Kidney tubule cell (primary cell): ENCODE data around the gene KCTD16.
A peak's percentile ranks its signal among the peaks of the same experiment; 100 is the strongest.

Experiments used
- DNase-seq: peaks from one replicate; pipeline ENCODE4 v3.0.0-alpha.2; 2018; ENCODE audit warnings: low spot score

KCTD16 gene

GRCh38 chr5:144170276-144171024, at the start of gene KCTD16, which contains the start of gene YIPF5:
Gene KCTD16 (plus strand): TSS chr5:144170873.
Gene YIPF5 (minus strand): TSS chr5:144170659. CDS start chr5:144169955, 704 bp downstream.
- DNase-seq = peak; percentile 99

GRCh38 chr5:144121577-144121976, 49.1 kb upstream of the KCTD16 start:
- no peak for DNase-seq

- DNase-seq = no peak
Observed at GRCh38 chr5:144122081-144122480, 48.6 kb upstream of the KCTD16 start.

GRCh38 chr5:144122641-144123040, 48.0 kb upstream of the KCTD16 start:
- no peak for DNase-seq

- no peak for DNase-seq
Observed at GRCh38 chr5:144125163-144125726, 45.4 kb upstream of the KCTD16 start.

- DNase-seq = no peak
Observed at GRCh38 chr5:144126707-144127106, 44.0 kb upstream of the KCTD16 start.

- DNase-seq = no peak
Observed at GRCh38 chr5:144128844-144129243, 41.8 kb upstream of the KCTD16 start.

GRCh38 chr5:144130306-144130705, 40.4 kb upstream of the KCTD16 start:
- no peak for DNase-seq

- DNase-seq = no peak
Observed at GRCh38 chr5:144131261-144131660, 39.4 kb upstream of the KCTD16 start.

- no peak for DNase-seq
Observed at GRCh38 chr5:144133050-144133633, 37.5 kb upstream of the KCTD16 start.

- DNase-seq = peak; percentile 20
Observed at GRCh38 chr5:144134194-144134826, 36.4 kb upstream of the KCTD16 start.

- DNase-seq = no peak
Observed at GRCh38 chr5:144135113-144135762, 35.4 kb upstream of the KCTD16 start.

- DNase-seq = no peak
Observed at GRCh38 chr5:144139586-144139985, 31.1 kb upstream of the KCTD16 start.

GRCh38 chr5:144141585-144141984, 29.1 kb upstream of the KCTD16 start:
- no peak for DNase-seq

- peak; percentile 54 for DNase-seq
Observed at GRCh38 chr5:144142139-144142823, 28.4 kb upstream of the KCTD16 start.

- DNase-seq = no peak
Observed at GRCh38 chr5:144142824-144143162, 27.9 kb upstream of the KCTD16 start.

- no peak for DNase-seq
Observed at GRCh38 chr5:144143625-144144024, 27.0 kb upstream of the KCTD16 start.

GRCh38 chr5:144144956-144145751, 25.5 kb upstream of the KCTD16 start:
- DNase-seq = no peak

GRCh38 chr5:144151026-144151425, 19.6 kb upstream of the KCTD16 start:
- DNase-seq = peak; percentile 68

GRCh38 chr5:144156767-144157171, 13.9 kb upstream of the KCTD16 start:
- DNase-seq = peak; percentile 33

- no peak for DNase-seq
Observed at GRCh38 chr5:144162686-144163085, 8.0 kb upstream of the KCTD16 start.
